Body of pancreas (tissue), 4 donors: ENCODE results near the gene EZH2. TPM values are rescaled to one million over a fixed set of nuclear protein-coding genes. Genes with fewer than 3 reads are reported as not detected.

Source experiments
- ATAC-seq: fragments of 150-250 bp; one replicate; pipeline ENCODE4 v1.9.1; 2016
- DNase-seq, 4 donors: peaks; one replicate each; pipeline ENCODE4 v3.0.0-alpha.2; 2019
- H3K27ac ChIP-seq, 4 donors: fragments of 200-600 bp; sonication (generic); 1 replicate in 3 of 4; 2 replicates in 1 of 4; pipeline versions ENCODE4 v1.5.1 to v1.6.1; 2016 to 2019; ENCODE audit warnings: mild to moderate bottlenecking in 1 of 4, mixed read lengths in 1 of 4, moderate library complexity in 1 of 4
- H3K27me3 ChIP-seq, 2 donors: fragments of 200-600 bp; sonication (generic); one replicate each; pipeline ENCODE4 v1.6.0; 2016; ENCODE audit warnings: mild to moderate bottlenecking in 1 of 2
- H3K36me3 ChIP-seq, 2 donors: fragments of 200-600 bp; sonication (generic); replicated peaks in 1 of 2; 2 replicates each; pipeline ENCODE4 v1.5.1; 2016; ENCODE audit warnings: low read depth in 2 of 2; ENCODE audit not compliant: insufficient read depth in 1 of 2
- H3K4me1 ChIP-seq: fragments of 200-600 bp; sonication (generic); one replicate; pipeline ENCODE4 v1.6.0; 2016
- H3K4me3 ChIP-seq, 2 donors: fragments of 200-600 bp; sonication (generic); 1 replicate in 1 of 2; 2 replicates in 1 of 2; pipeline ENCODE4 v1.5.1; 2016 to 2019
- H3K9me3 ChIP-seq, 3 donors: fragments of 200-600 bp; sonication (generic); 1 replicate in 2 of 3; 2 replicates in 1 of 3; pipeline ENCODE4 v1.5.1; 2016
- CTCF ChIP-seq, 7 experiments: fragments of 450-650 bp in 4 of 7; fragments of 200-600 bp in 3 of 7; sonication (generic) in 3 of 7; IDR thresholded peaks; one replicate each; pipeline ENCODE4 v1.5.1; 2016 to 2019; ENCODE audit warnings: antibody characterized with exemption in 7 of 7
- POLR2A ChIP-seq, 3 donors: fragments of 450-650 bp; IDR thresholded peaks; one replicate each; pipeline ENCODE4 v1.6.1; 2016; ENCODE audit warnings: antibody characterized with exemption in 3 of 3, mild to moderate bottlenecking in 2 of 3
- WGBS, 2 donors: methylation state at CpG; one replicate each; pipeline ENCODE4 v1.1.5; 2017; 5-methylcytosine and 5-hydroxymethylcytosine counted together
- intact Hi-C: fragments of 100-400 bp; cut with DNase I; formaldehyde crosslinking; loops from one replicate; pipeline ENCODE4 v1.15.1; 2023
- total RNA-seq, 2 donors: library from RNA; depleted of rRNA; stranded (reverse); fragments of >200 nt; gene quantifications; one replicate each; pipeline ENCODE4 v1.1.0, GENCODE V29; 2016

EZH2 gene
- total RNA-seq, 2 donors from 2014 or later = 3.4 to 4.0 TPM

- intact Hi-C loops = no loop called here
- Histone ChIP-seq H3K36me3 (no peaks in the 10 kb centered on the region), H3K27me3 (no peaks in the 10 kb centered on the region), H3K4me3 (no peak overlapping the region), H3K9me3 (no peaks in the 10 kb centered on the region), H3K27ac (no peak overlapping the region), H3K4me1 (no peaks in the 10 kb centered on the region)
- ATAC-seq (no peak), DNase-seq (no peak)
- no peak for TF ChIP-seq CTCF (IDR thresholded peaks at IDR 0.05)
- TF ChIP-seq POLR2A (IDR thresholded peaks at IDR 0.05) = no peak
- 78 to 95% methylated on average over 3 of the region's 3 CpGs for WGBS, 2 donors
Observed at GRCh38 chr7:148871030-148871429, 13.1 kb downstream of the EZH2 start.

GRCh38 chr7:148868378-148868674, 15.8 kb downstream of the EZH2 start:
- Histone ChIP-seq H3K4me3 (no peak overlapping the region), H3K4me1 (no peaks in the 10 kb centered on the region), H3K9me3 (no peaks in the 10 kb centered on the region), H3K27me3 (no peaks in the 10 kb centered on the region), H3K27ac (no peak overlapping the region), H3K36me3 (no peaks in the 10 kb centered on the region)
- TF ChIP-seq POLR2A (IDR thresholded peaks at IDR 0.05) = no peak
- no peak for TF ChIP-seq CTCF (IDR thresholded peaks at IDR 0.05)
- no peak for ATAC-seq
- DNase-seq = no peak
- intact Hi-C loops = no loop called here
- WGBS, 2 donors = 66 to 83% methylated on average over 5 of the region's 5 CpGs

- no peak for DNase-seq
- Histone ChIP-seq H3K27ac (no peak overlapping the region), H3K36me3 (no peaks in the 10 kb centered on the region), H3K4me1 (no peaks in the 10 kb centered on the region), H3K9me3 (no peaks in the 10 kb centered on the region), H3K4me3 (no peak overlapping the region), H3K27me3 (no peaks in the 10 kb centered on the region)
- no peak for ATAC-seq
- intact Hi-C loops = no loop called here
- WGBS, 2 donors = 88 to 90% methylated on average over 3 of the region's 3 CpGs
- no peak for TF ChIP-seq POLR2A (IDR thresholded peaks at IDR 0.05)
- TF ChIP-seq CTCF (IDR thresholded peaks at IDR 0.05) = no peak
Observed at GRCh38 chr7:148867596-148868377, 16.3 kb downstream of the EZH2 start.

GRCh38 chr7:148866362-148866761, 17.7 kb downstream of the EZH2 start:
- Histone ChIP-seq H3K4me3 (no peak overlapping the region), H3K9me3 (no peaks in the 10 kb centered on the region), H3K4me1 (peaks cover 4% of the 10 kb centered on the region), H3K27ac (no peak overlapping the region), H3K36me3 (no peaks in the 10 kb centered on the region), H3K27me3 (no peaks in the 10 kb centered on the region)
- ATAC-seq (no peak), DNase-seq (no peak)
- no peak for TF ChIP-seq POLR2A (IDR thresholded peaks at IDR 0.05)
- TF ChIP-seq CTCF (IDR thresholded peaks at IDR 0.05) = no peak
- intact Hi-C loops = no loop called here
- 91 to 96% methylated on average over 6 of the region's 6 CpGs for WGBS, 2 donors

- no peak overlapping the region for H3K4me3 ChIP-seq
- H3K27ac ChIP-seq = no peak overlapping the region
- WGBS, 2 donors = 72 to 77% methylated on average over 2 of the region's 2 CpGs
- peaks cover 4% of the 10 kb centered on the region for H3K4me1 ChIP-seq
- ATAC-seq (no peak), DNase-seq (no peak)
- intact Hi-C loops = no loop called here
- no peaks in the 10 kb centered on the region for H3K27me3 ChIP-seq
- TF ChIP-seq POLR2A (IDR thresholded peaks at IDR 0.05) = no peak
- no peaks in the 10 kb centered on the region for H3K36me3 ChIP-seq
- H3K9me3 ChIP-seq = no peaks in the 10 kb centered on the region
Observed at GRCh38 chr7:148865283-148865682, 18.8 kb downstream of the EZH2 start.
